Calu3 (cell line): ENCODE results near the gene NCR1. TPM values are rescaled to one million over a fixed set of nuclear protein-coding genes. Genes with fewer than 3 reads are reported as not detected.

Experiments
- BruUV-seq: library from RNA; stranded (reverse); fragments of 400-500 nt; replicated peaks from 2 replicates; lab custom pipeline; 2021; lab: Mats Ljungman, UMichigan
- CTCF ChIA-PET: fragments of 300-600 bp; sonication (Branson Sonifier 250); formaldehyde crosslinking; loops from one replicate; lab custom pipeline; 2022; ENCODE audit warnings: antibody characterized with exemption; lab: Charles Lee
- DNase-seq: peaks from one replicate; pipeline ENCODE4 v3.0.0; 2022
- H3K27ac Mint-ChIP-seq: one replicate; pipeline ENCODE4 v1.8.0; 2022; ENCODE audit warnings: mixed read lengths; ENCODE audit not compliant: unreplicated experiment
- H3K27me3 Mint-ChIP-seq: one replicate; pipeline ENCODE4 v1.8.0; 2022; ENCODE audit warnings: mixed read lengths; ENCODE audit not compliant: unreplicated experiment
- H3K36me3 Mint-ChIP-seq: one replicate; pipeline ENCODE4 v1.8.0; 2022; ENCODE audit warnings: mild to moderate bottlenecking, moderate library complexity, mixed read lengths; ENCODE audit not compliant: insufficient read depth, unreplicated experiment
- H3K4me1 Mint-ChIP-seq: one replicate; pipeline ENCODE4 v1.8.0; 2022; ENCODE audit warnings: mild to moderate bottlenecking, low read depth, mixed read lengths; ENCODE audit not compliant: unreplicated experiment
- H3K4me3 Mint-ChIP-seq: one replicate; pipeline ENCODE4 v1.8.0; 2022; ENCODE audit warnings: mild to moderate bottlenecking, low read depth, moderate library complexity, mixed read lengths; ENCODE audit not compliant: unreplicated experiment
- H3K9me3 Mint-ChIP-seq: one replicate; pipeline ENCODE4 v1.8.0; 2022; ENCODE audit warnings: low read depth, mixed read lengths; ENCODE audit not compliant: unreplicated experiment
- CTCF ChIP-seq: fragments of 200-600 bp; IDR thresholded peaks from one replicate; pipeline ENCODE4 v1.8.0; 2022; ENCODE audit warnings: antibody characterized with exemption; ENCODE audit not compliant: unreplicated experiment
- intact Hi-C: fragments of 100-400 bp; cut with micrococcal nuclease; formaldehyde crosslinking; loops from one replicate; pipeline ENCODE4 v1.10.0; 2022; ENCODE audit not compliant: unreplicated experiment
- total RNA-seq: library from RNA; stranded (reverse); gene quantifications from 2 replicates; pipeline ENCODE4 v1.2.3, GENCODE V29; 2022

Gene NCR1
- total RNA-seq, 1 experiment from 2014 or later, result not detected

- no TSS peak for BruUV-seq
- Mint-ChIP-seq H3K27me3 (peaks cover 54% of the 10 kb centered on the region), H3K4me1 (no peaks in the 10 kb centered on the region), H3K27ac (no peak overlapping the region), H3K9me3 (no peaks in the 10 kb centered on the region), H3K36me3 (no peaks in the 10 kb centered on the region), H3K4me3 (no peak overlapping the region)
- no peak for TF ChIP-seq CTCF
- intact Hi-C loops, result loop anchor here (5.0 kb wide), 1 partner anchor 35 kb away; no protein-coding TSS in a partner anchor
- no peak for DNase-seq
- CTCF ChIA-PET, result interaction anchor here (2.1 kb wide), 1 partner anchor 38 kb away, joined by 6 read pairs; no protein-coding TSS in a partner anchor
These were observed 23.2 kb upstream of the NCR1 start for GRCh38 chr19:54882758-54883157.

- intact Hi-C loops, result loop anchor here (5.0 kb wide), 1 partner anchor 34 kb away; no protein-coding TSS in a partner anchor
- DNase-seq, result no peak
- H3K27me3 Mint-ChIP-seq, result peaks cover 49% of the 10 kb centered on the region
- no peaks in the 10 kb centered on the region for H3K4me1 Mint-ChIP-seq
- no peak overlapping the region for H3K4me3 Mint-ChIP-seq
- no TSS peak for BruUV-seq
- no peak overlapping the region for H3K27ac Mint-ChIP-seq
- CTCF ChIA-PET, result no interaction called here
- H3K36me3 Mint-ChIP-seq, result no peaks in the 10 kb centered on the region
- no peak for TF ChIP-seq CTCF
- no peaks in the 10 kb centered on the region for H3K9me3 Mint-ChIP-seq
These were observed 22.7 kb upstream of the NCR1 start for GRCh38 chr19:54883228-54883627.

GRCh38 chr19:54888239-54888638, 17.7 kb upstream of the NCR1 start:
- CTCF ChIA-PET, result no interaction called here
- H3K4me3 Mint-ChIP-seq, result no peak overlapping the region
- H3K27ac Mint-ChIP-seq, result no peak overlapping the region
- H3K9me3 Mint-ChIP-seq, result no peaks in the 10 kb centered on the region
- H3K4me1 Mint-ChIP-seq, result no peaks in the 10 kb centered on the region
- intact Hi-C loops, result no loop called here
- no peak for DNase-seq
- no TSS peak for BruUV-seq
- no peaks in the 10 kb centered on the region for H3K36me3 Mint-ChIP-seq
- peaks cover 25% of the 10 kb centered on the region for H3K27me3 Mint-ChIP-seq
- TF ChIP-seq CTCF, result no peak

- no peak for DNase-seq
- intact Hi-C loops, result no loop called here
- Mint-ChIP-seq H3K9me3 (no peaks in the 10 kb centered on the region), H3K4me3 (no peak overlapping the region), H3K36me3 (no peaks in the 10 kb centered on the region), H3K27ac (no peak overlapping the region), H3K27me3 (peaks cover 25% of the 10 kb centered on the region), H3K4me1 (no peaks in the 10 kb centered on the region)
- no TSS peak for BruUV-seq
- TF ChIP-seq CTCF, result no peak
- CTCF ChIA-PET, result interaction anchor here (0.7 kb wide), 1 partner anchor 660 kb away, joined by 3 read pairs; no protein-coding TSS in a partner anchor
These were observed 16.4 kb upstream of the NCR1 start for GRCh38 chr19:54889566-54889965.
